Measurements from ENCODE around the gene RAB3C.

The RAB3C gene

DNA sequence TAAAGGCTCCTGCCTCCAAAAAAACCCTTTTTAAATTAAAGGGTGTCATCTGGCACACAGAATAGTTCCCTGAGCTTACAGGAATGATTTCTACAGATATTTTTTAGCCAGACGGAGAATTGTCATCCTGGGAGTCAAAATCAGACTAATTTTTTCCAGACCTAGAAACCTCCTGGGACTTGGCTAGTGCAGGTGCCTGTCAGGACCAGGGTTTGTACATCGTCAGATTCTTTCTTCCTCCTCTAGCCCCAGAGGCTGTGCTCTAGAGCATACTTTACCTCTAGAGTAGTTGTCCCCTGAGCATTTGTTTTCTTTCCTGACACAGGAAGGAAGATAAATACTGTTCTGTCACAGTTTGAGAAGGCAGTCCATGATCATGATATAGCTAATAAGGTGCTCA lies 52.5 kb downstream of the RAB3C start:
- H3K4me3 ChIP-seq (ENCODE audit: low read depth, low read length): no peak overlapping the region
- TF ChIP-seq, protein P1, sequence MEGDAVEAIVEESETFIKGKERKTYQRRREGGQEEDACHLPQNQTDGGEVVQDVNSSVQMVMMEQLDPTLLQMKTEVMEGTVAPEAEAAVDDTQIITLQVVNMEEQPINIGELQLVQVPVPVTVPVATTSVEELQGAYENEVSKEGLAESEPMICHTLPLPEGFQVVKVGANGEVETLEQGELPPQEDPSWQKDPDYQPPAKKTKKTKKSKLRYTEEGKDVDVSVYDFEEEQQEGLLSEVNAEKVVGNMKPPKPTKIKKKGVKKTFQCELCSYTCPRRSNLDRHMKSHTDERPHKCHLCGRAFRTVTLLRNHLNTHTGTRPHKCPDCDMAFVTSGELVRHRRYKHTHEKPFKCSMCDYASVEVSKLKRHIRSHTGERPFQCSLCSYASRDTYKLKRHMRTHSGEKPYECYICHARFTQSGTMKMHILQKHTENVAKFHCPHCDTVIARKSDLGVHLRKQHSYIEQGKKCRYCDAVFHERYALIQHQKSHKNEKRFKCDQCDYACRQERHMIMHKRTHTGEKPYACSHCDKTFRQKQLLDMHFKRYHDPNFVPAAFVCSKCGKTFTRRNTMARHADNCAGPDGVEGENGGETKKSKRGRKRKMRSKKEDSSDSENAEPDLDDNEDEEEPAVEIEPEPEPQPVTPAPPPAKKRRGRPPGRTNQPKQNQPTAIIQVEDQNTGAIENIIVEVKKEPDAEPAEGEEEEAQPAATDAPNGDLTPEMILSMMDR (IDR thresholded peaks at IDR 0.05; ENCODE audit: low read depth, low read length): no peak

DNA sequence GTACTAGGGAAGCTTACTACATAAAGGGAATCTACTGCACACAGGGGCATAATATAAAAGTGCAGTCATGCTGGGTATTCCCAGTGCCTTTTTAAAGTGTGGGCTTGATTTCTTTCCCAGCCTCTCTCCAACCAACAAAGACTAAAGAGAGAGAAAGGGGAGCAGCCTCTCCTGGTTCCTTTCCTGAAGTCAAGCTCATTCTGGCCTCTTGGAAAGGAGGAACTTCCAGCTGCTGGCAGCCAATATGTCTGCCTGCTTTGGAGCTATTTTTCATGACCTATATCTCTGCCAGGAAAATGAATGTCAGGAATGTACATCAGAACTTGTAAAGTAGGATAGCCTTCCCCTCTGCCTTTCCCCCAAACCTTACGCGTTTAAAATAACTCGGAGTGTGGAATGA lies 57.1 kb downstream of the RAB3C start:
- H3K4me3 ChIP-seq (ENCODE audit: low read depth, low read length): no peak overlapping the region
- TF ChIP-seq, protein P1 (IDR thresholded peaks at IDR 0.05; ENCODE audit: low read depth, low read length): no peak

DNA sequence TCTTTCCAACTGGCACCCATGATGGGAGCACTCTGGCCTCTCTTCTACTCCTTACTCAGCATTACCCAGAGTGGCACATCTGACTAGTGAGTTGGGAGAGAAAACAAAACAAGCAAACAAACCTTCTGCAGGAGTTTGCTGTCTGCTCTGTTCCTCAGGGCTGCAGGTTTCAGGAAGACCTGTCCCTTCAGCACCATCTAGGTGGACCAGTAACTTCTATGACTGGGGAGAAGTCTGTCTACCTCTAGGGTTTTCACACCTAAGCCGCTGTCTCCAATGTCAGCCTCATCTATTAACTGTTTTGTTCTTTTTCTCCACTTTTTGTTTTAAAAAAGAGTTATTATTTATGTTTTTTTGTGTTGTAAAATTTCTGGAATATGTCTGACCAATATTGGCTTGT lies 58.7 kb downstream of the RAB3C start:
- no peak overlapping the region for H3K4me3 ChIP-seq (ENCODE audit: low read depth, low read length)
- TF ChIP-seq, protein P1 (IDR thresholded peaks at IDR 0.05; ENCODE audit: low read depth, low read length): no peak

DNA sequence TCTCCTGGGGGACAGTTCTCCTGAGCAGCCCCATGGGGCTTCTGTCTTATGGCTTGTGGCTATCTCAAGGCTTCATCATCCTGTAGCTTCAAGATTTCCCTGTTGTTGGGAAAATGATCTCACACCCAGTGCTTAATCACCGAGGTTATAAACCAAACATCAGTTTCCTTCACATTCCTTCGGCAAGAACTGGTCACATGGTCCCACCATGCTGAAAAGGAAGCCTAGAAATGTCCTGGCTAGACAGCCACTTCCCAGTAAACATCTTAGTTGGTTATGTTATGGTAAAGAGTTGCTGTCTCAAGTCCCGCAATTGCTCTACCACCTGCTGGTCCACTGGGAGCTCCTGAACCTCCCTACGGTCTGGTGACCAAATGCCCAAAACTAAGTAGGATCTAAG lies 66.0 kb downstream of the RAB3C start:
- TF ChIP-seq, protein P1 (IDR thresholded peaks at IDR 0.05; ENCODE audit: low read depth, low read length): no peak
- H3K4me3 ChIP-seq (ENCODE audit: low read depth, low read length): no peak overlapping the region

DNA sequence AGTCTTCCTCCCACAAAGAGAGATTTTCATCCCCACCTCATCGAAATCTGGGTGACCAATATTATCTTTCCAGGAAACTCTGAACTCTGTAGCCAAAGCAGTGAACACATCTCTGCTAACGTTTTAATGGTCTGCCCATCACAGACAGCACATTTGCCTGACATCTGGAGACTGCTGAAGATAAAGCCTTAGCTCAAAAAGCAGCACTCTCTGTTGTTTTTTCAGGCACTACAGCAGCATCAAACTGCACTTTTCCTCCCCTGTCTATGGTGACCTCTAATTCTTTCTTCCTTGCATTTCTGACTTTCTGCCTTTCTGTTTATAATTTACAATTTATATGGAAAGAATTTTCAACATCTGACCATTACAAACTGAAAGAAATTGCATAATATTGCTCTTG lies 66.8 kb downstream of the RAB3C start:
- TF ChIP-seq, protein P1 (IDR thresholded peaks at IDR 0.05; ENCODE audit: low read depth, low read length): no peak
- no peak overlapping the region for H3K4me3 ChIP-seq (ENCODE audit: low read depth, low read length)

DNA sequence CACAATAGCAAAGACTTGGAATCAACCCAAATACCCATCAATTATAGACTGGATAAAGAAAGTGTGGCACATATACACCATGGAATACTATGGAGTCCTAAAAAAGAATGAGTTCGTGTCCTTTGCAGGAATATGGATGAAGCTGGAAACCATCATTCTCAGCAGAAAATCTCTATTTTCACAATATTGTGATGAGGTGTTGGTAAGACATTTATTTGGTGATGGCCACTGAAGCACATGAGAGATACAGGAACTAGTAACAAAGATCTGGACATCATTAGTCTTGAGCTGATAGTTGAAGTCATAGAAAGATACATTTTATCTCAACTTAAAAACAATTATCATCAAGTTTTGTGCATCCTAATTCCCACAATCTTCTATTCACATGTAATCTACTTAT lies 70.6 kb downstream of the RAB3C start:
- no peak overlapping the region for H3K4me3 ChIP-seq (ENCODE audit: low read depth, low read length)
- TF ChIP-seq, protein P1 (IDR thresholded peaks at IDR 0.05; ENCODE audit: low read depth, low read length): no peak

DNA sequence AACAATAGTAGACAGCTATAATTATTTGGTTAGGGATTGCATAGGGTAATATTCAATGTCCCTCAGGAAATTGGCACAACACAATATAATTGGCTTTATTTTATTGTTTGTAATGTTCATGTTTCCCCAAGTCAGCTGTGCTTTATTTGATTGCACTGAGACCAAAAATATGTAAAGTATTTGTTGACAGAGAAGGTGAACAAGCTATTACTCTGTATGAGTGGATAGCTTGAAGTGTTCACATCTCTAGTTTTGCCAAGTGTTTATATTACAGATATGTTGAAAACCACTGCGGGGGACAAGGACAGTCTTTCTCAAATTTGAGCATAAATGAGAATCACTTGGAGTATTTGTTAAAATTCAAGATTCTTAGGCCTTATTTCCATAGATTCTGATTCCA lies 83.3 kb downstream of the RAB3C start:
- TF ChIP-seq, protein P1 (IDR thresholded peaks at IDR 0.05; ENCODE audit: low read depth, low read length): no peak
- no peak overlapping the region for H3K4me3 ChIP-seq (ENCODE audit: low read depth, low read length)

Data from WI38 (cell line).